ENCODE measurements around the gene PDGFRA. TPM values are rescaled to one million over a fixed set of nuclear protein-coding genes. Genes with fewer than 3 reads are reported as not detected.
"Not testable (repeated sequence)": the region's sequence is repeated elsewhere in the genome, so short reads cannot be mapped to it uniquely, and the experiment has no call there.

The PDGFRA gene
- total RNA-seq, 1 experiment from 2014 or later: 6.8 TPM

GRCh38 chr4:54234497-54235205 is 5.6 kb downstream of the PDGFRA start:
- H3K27me3 Mint-ChIP-seq (ENCODE audit: low read depth): peaks cover 74% of the 10 kb centered on the region
- no peak for DNase-seq
- H3K23me2 ChIP-seq (ENCODE audit: insufficient read length, low read depth, low read length, poor library complexity, severe bottlenecking): peaks cover 22% of the 10 kb centered on the region
- no peak overlapping the region for H3T11ph ChIP-seq (ENCODE audit: low read length)
- no peak overlapping the region for H3K27ac ChIP-seq (ENCODE audit: insufficient read length, low read depth, low read length)
- H3K79me1 ChIP-seq (ENCODE audit: insufficient read depth, low read depth, low read length, poor library complexity, severe bottlenecking): no peaks in the 10 kb centered on the region
- H3K36me3 Mint-ChIP-seq (ENCODE audit: insufficient read depth in 1 of 3, low read depth in 3 of 3): peaks cover 0 to 11% (median 5%) of the 10 kb centered on the region in 3 experiments; a peak in 5 of 7 replicates
- H3K79me2 ChIP-seq (ENCODE audit: insufficient read depth, low read length): no peaks in the 10 kb centered on the region
- H3K23ac ChIP-seq (ENCODE audit: insufficient read length, low read depth, low read length): no peak overlapping the region
- H3K14ac ChIP-seq (ENCODE audit: insufficient read depth, low read length): no peak overlapping the region
- H3K4me1 Mint-ChIP-seq: peaks cover 20 to 27% of the 10 kb centered on the region in 2 experiments
- no peak overlapping the region for H2BK12ac ChIP-seq (ENCODE audit: insufficient read length, low read depth, low read length)
- H4K91ac ChIP-seq (ENCODE audit: insufficient read length, low read depth, low read length): no peak overlapping the region
- no peak overlapping the region for H3K9ac ChIP-seq (ENCODE audit: extremely low read depth, insufficient read length, low read length)
- H3K4ac ChIP-seq (ENCODE audit: low read depth, low read length): no peak overlapping the region
- no peak overlapping the region for H3K27ac Mint-ChIP-seq
- no peak overlapping the region for H2AFZ ChIP-seq (ENCODE audit: low read length)
- H2BK5ac ChIP-seq (ENCODE audit: insufficient read length, low read length): no peak overlapping the region
- H3K27me3 ChIP-seq (ENCODE audit: insufficient read depth, low read length): peaks cover 30% of the 10 kb centered on the region
- H3K56ac ChIP-seq (ENCODE audit: insufficient read length, low read depth, low read length): no peak overlapping the region
- no peak overlapping the region for H4K8ac ChIP-seq (replicated peaks; ENCODE audit: insufficient read length, low read depth, low read length)
- 0 out of 5 replicates have a peak overlapping the region, but pooled peaks of 1 of the 2 experiments have one; percentile 44 for H3K4me3 Mint-ChIP-seq
- H2AK5ac ChIP-seq (ENCODE audit: insufficient read length, low read length): no peak overlapping the region
- WGBS (ENCODE audit: extremely low coverage, insufficient read length, low lambda C conversion rate): no CpG with 5 or more reads among the region's 10 CpGs
- no peaks in the 10 kb centered on the region for H3K9me3 ChIP-seq (ENCODE audit: control insufficient read depth, low read depth, low read length)
- no peaks in the 10 kb centered on the region for H4K20me1 ChIP-seq (ENCODE audit: control insufficient read depth, insufficient read depth, insufficient read length)
- no peak overlapping the region for H2BK120ac ChIP-seq (ENCODE audit: low read depth, low read length, poor library complexity, severe bottlenecking)
- H2BK15ac ChIP-seq (ENCODE audit: low read depth, low read length): no peak overlapping the region
- H2BK20ac ChIP-seq (ENCODE audit: low read depth, low read length, poor library complexity, severe bottlenecking): no peak overlapping the region
- peak overlapping the region; percentile 60 for H3K4me2 ChIP-seq (ENCODE audit: insufficient read depth, insufficient read length, low read length)
- H3K18ac ChIP-seq (ENCODE audit: insufficient read length, low read depth, low read length): no peak overlapping the region
- H4K5ac ChIP-seq (ENCODE audit: insufficient read length, low read depth, low read length): no peak overlapping the region
- H3K9me3 Mint-ChIP-seq: peaks cover 15 to 17% of the 10 kb centered on the region in 2 experiments
- no peaks in the 10 kb centered on the region for H3K4me1 ChIP-seq (ENCODE audit: insufficient read depth, low read length)
- no peak for TF ChIP-seq CTCF (conservative IDR thresholded peaks at IDR 0.05)

DNA sequence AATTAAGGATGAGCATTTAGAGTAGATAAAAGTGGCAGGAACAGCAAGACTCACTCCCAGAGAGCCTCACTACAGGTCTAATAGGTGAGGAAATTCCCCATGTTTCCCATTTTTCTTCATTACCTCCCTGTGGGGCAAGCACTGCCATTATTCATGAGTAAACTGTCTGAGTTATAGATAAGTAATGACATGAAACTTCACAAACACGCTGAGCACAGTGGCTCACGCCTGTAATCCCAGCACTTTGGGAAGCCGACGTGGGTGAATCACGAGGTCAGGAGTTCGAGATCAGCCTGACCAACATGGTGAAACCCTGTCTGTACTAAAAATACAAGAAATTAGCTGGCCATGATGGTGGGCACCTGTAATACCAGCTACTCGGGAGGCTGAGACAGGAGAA is 7.2 kb downstream of the PDGFRA start:
- not testable (repeated sequence) for H4K20me1 ChIP-seq (ENCODE audit: control insufficient read depth, insufficient read depth, insufficient read length); H2AFZ ChIP-seq (ENCODE audit: low read length); H3K23ac ChIP-seq (ENCODE audit: insufficient read length, low read depth, low read length); H3K4me1 ChIP-seq (ENCODE audit: insufficient read depth, low read length); H3K9ac ChIP-seq (ENCODE audit: extremely low read depth, insufficient read length, low read length); H3K27ac ChIP-seq (ENCODE audit: insufficient read length, low read depth, low read length); H3K27ac Mint-ChIP-seq; H2BK12ac ChIP-seq (ENCODE audit: insufficient read length, low read depth, low read length); H4K5ac ChIP-seq (ENCODE audit: insufficient read length, low read depth, low read length); H4K8ac ChIP-seq (replicated peaks; ENCODE audit: insufficient read length, low read depth, low read length); H2AK5ac ChIP-seq (ENCODE audit: insufficient read length, low read length); H3T11ph ChIP-seq (ENCODE audit: low read length); H4K91ac ChIP-seq (ENCODE audit: insufficient read length, low read depth, low read length); H3K79me2 ChIP-seq (ENCODE audit: insufficient read depth, low read length); H3K79me1 ChIP-seq (ENCODE audit: insufficient read depth, low read depth, low read length, poor library complexity, severe bottlenecking); H3K4ac ChIP-seq (ENCODE audit: low read depth, low read length); DNase-seq; H2BK15ac ChIP-seq (ENCODE audit: low read depth, low read length); H2BK5ac ChIP-seq (ENCODE audit: insufficient read length, low read length); H3K18ac ChIP-seq (ENCODE audit: insufficient read length, low read depth, low read length); H2BK120ac ChIP-seq (ENCODE audit: low read depth, low read length, poor library complexity, severe bottlenecking); H3K56ac ChIP-seq (ENCODE audit: insufficient read length, low read depth, low read length); H3K14ac ChIP-seq (ENCODE audit: insufficient read depth, low read length); H3K4me2 ChIP-seq (ENCODE audit: insufficient read depth, insufficient read length, low read length); H3K4me3 Mint-ChIP-seq; H2BK20ac ChIP-seq (ENCODE audit: low read depth, low read length, poor library complexity, severe bottlenecking)
- Histone ChIP-seq H3K23me2 (ENCODE audit: insufficient read length, low read depth, low read length, poor library complexity, severe bottlenecking) (peaks cover 16% of the 10 kb centered on the region), H3K27me3 (ENCODE audit: insufficient read depth, low read length) (peaks cover 14% of the 10 kb centered on the region), H3K9me3 (ENCODE audit: control insufficient read depth, low read depth, low read length) (peaks cover 11% of the 10 kb centered on the region)
- Mint-ChIP-seq H3K36me3 (ENCODE audit: insufficient read depth in 1 of 3, low read depth in 3 of 3) (peaks cover 3 to 27% (median 19%) of the 10 kb centered on the region in 3 experiments), H3K27me3 (ENCODE audit: low read depth) (peaks cover 57% of the 10 kb centered on the region), H3K4me1 (peaks cover 11 to 15% of the 10 kb centered on the region in 2 experiments), H3K9me3 (peaks cover 31 to 32% of the 10 kb centered on the region in 2 experiments)
- WGBS (ENCODE audit: extremely low coverage, insufficient read length, low lambda C conversion rate): no CpG with 5 or more reads among the region's 7 CpGs
